HG03095 (cell line): ENCODE measurements around the gene SOHLH2.

Source experiments
- ATAC-seq: cut with Tn5 transposase; IDR thresholded peaks from one replicate; pipeline ENCODE4 v1.9.1; 2021; ENCODE audit warnings: moderate library complexity; ENCODE audit not compliant: unreplicated experiment

The SOHLH2 gene

GRCh38 chr13:36132376-36132775 is 82.0 kb downstream of the SOHLH2 start:
- no peak for ATAC-seq

- no peak for ATAC-seq
Observed at GRCh38 chr13:36131931-36132297, 82.4 kb downstream of the SOHLH2 start.

GRCh38 chr13:36131222-36131930 is 83.0 kb downstream of the SOHLH2 start, which contains the start of gene DCLK1:
TSS of gene DCLK1 (minus strand) at chr13:36131382.
- no peak for ATAC-seq

GRCh38 chr13:36130552-36131221 is 83.7 kb downstream of the SOHLH2 start:
- no peak for ATAC-seq

GRCh38 chr13:36130193-36130551 is 84.2 kb downstream of the SOHLH2 start:
- ATAC-seq, result no peak

- ATAC-seq, result no peak
Observed at GRCh38 chr13:36129539-36129938, 84.8 kb downstream of the SOHLH2 start.

- ATAC-seq, result no peak
Observed at GRCh38 chr13:36126491-36126890, 87.9 kb downstream of the SOHLH2 start.

GRCh38 chr13:36125841-36126240 is 88.5 kb downstream of the SOHLH2 start:
- no peak for ATAC-seq

GRCh38 chr13:36124236-36124822 is 90.0 kb downstream of the SOHLH2 start:
- no peak for ATAC-seq
